Thyroid gland (tissue), 4 donors: ENCODE data around the gene SYT12.

Experiments used
- POLR2A ChIP-seq, 2 donors: fragments of 450-650 bp; IDR thresholded peaks; one replicate each; pipeline ENCODE4 v1.6.1; 2017; ENCODE audit warnings: antibody characterized with exemption in 2 of 2, mild to moderate bottlenecking in 2 of 2, moderate library complexity in 1 of 2
- TF ChIP-seq, protein P1 (sequence below), 6 experiments: fragments of 200-600 bp in 3 of 6; fragments of 450-650 bp in 3 of 6; sonication (generic) in 3 of 6; IDR thresholded peaks; one replicate each; pipeline ENCODE4 v1.5.1; 2016 to 2019; ENCODE audit warnings: antibody characterized with exemption in 6 of 6, mild to moderate bottlenecking in 2 of 6, inconsistent platforms in 1 of 6, moderate library complexity in 1 of 6

DNA sequence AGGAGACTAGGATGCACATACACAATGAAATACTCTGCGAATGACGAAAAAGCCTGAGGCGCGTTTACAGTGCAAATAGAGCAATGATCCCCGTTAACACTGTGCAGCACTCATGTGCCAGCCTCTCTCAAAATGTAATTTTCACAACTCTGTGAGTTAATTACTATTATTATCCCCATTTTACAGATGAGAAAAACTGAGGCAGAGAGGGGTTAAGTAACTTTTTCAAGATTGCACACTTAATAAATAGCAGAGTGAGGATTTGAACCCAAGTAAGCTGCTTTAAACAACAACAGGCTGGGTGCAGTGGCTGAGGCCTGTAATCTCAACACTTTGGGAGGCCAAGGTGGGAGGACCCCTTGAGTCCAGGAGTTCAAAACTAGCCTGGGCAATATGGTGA lies 21.6 kb upstream of the SYT12 start:
- TF ChIP-seq, protein P1, sequence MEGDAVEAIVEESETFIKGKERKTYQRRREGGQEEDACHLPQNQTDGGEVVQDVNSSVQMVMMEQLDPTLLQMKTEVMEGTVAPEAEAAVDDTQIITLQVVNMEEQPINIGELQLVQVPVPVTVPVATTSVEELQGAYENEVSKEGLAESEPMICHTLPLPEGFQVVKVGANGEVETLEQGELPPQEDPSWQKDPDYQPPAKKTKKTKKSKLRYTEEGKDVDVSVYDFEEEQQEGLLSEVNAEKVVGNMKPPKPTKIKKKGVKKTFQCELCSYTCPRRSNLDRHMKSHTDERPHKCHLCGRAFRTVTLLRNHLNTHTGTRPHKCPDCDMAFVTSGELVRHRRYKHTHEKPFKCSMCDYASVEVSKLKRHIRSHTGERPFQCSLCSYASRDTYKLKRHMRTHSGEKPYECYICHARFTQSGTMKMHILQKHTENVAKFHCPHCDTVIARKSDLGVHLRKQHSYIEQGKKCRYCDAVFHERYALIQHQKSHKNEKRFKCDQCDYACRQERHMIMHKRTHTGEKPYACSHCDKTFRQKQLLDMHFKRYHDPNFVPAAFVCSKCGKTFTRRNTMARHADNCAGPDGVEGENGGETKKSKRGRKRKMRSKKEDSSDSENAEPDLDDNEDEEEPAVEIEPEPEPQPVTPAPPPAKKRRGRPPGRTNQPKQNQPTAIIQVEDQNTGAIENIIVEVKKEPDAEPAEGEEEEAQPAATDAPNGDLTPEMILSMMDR (IDR thresholded peaks at IDR 0.05), result no peak
- TF ChIP-seq POLR2A (IDR thresholded peaks at IDR 0.05), result no peak
